ENCODE data around the gene GAL3ST1.

Gene GAL3ST1

GRCh38 chr22:30511109-30511508, 63.4 kb downstream of the GAL3ST1 start:
- H3K4me3 ChIP-seq (ENCODE audit: extremely low read depth, insufficient read depth, low read length, poor library complexity, severe bottlenecking), result no peak overlapping the region
- peaks cover 5% of the 10 kb centered on the region for H3K9me3 ChIP-seq (ENCODE audit: control insufficient read depth, low read length)
- WGBS, 2 experiments (ENCODE audit: insufficient coverage in 2 of 2), result 90 to 92% methylated on average over 9 of the region's 9 CpGs
- H3K27ac ChIP-seq (ENCODE audit: low read depth, low read length, severe bottlenecking), result no peak overlapping the region
- H3K4me1 ChIP-seq (ENCODE audit: control insufficient read depth, insufficient read depth, low read length, poor library complexity, severe bottlenecking), result no peaks in the 10 kb centered on the region
- no peaks in the 10 kb centered on the region for H3K36me3 ChIP-seq (ENCODE audit: control insufficient read depth, insufficient read depth, low read length)

GRCh38 chr22:30508216-30508615, 66.2 kb downstream of the GAL3ST1 start:
- H3K9me3 ChIP-seq (ENCODE audit: control insufficient read depth, low read length), result peaks cover 5% of the 10 kb centered on the region
- no peak overlapping the region for H3K4me3 ChIP-seq (ENCODE audit: extremely low read depth, insufficient read depth, low read length, poor library complexity, severe bottlenecking)
- no peaks in the 10 kb centered on the region for H3K4me1 ChIP-seq (ENCODE audit: control insufficient read depth, insufficient read depth, low read length, poor library complexity, severe bottlenecking)
- WGBS, 2 experiments (ENCODE audit: insufficient coverage in 2 of 2), result 20 to 63% methylated on average over 1 to 3 of the region's 5 CpGs
- H3K27ac ChIP-seq (ENCODE audit: low read depth, low read length, severe bottlenecking), result no peak overlapping the region
- H3K36me3 ChIP-seq (ENCODE audit: control insufficient read depth, insufficient read depth, low read length), result no peaks in the 10 kb centered on the region

DNA sequence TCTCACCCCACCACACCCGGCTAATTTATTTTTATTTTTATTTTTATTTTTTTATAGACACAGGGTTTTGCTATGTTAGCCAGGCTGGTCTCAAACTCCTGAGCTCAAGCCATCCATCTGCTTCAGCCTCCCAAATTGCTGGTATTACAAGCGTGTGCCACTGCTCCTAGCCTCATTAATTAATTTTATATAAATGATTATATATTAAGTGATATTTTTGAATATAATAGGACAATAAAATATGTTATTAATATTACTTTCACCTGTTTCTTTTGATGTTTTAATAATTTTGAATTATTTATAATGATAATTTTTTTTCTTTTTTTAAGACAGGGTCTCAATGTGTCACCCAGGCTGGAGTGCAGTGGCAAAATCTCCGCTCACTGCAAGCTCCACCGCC, 66.8 kb downstream of the GAL3ST1 start:
- 100% methylated on average over 2 of the region's 4 CpGs for WGBS, 2 experiments (ENCODE audit: insufficient coverage in 2 of 2)
- H3K36me3 ChIP-seq (ENCODE audit: control insufficient read depth, insufficient read depth, low read length), result no peaks in the 10 kb centered on the region
- H3K4me1 ChIP-seq (ENCODE audit: control insufficient read depth, insufficient read depth, low read length, poor library complexity, severe bottlenecking), result no peaks in the 10 kb centered on the region
- H3K4me3 ChIP-seq (ENCODE audit: extremely low read depth, insufficient read depth, low read length, poor library complexity, severe bottlenecking), result no peak overlapping the region
- peaks cover 5% of the 10 kb centered on the region for H3K9me3 ChIP-seq (ENCODE audit: control insufficient read depth, low read length)
- no peak overlapping the region for H3K27ac ChIP-seq (ENCODE audit: low read depth, low read length, severe bottlenecking)

DNA sequence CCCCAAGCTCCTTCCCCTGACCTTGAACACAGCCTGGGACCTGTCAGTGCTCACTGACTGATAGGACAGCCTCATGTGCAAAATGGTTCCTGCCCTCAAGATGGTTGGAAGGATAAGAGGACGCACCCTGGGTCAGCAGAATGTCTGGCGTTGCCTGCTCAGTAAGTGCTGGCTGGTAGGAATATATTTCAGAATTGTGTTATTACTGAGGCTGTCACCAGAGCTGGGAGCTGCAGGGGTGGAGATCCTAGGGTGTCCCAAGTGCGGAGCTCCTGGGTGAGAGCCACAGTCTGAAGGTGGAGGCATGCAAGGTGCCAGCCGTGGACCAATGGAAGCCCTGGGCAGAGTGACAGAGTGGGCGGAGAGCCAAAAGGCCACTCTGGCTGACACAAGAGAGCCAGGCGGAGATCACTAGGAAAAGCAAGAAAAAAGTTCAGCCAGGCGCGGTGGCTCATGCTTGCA, 67.9 kb downstream of the GAL3ST1 start:
- Histone ChIP-seq H3K4me3 (ENCODE audit: extremely low read depth, insufficient read depth, low read length, poor library complexity, severe bottlenecking) (no peak overlapping the region), H3K4me1 (ENCODE audit: control insufficient read depth, insufficient read depth, low read length, poor library complexity, severe bottlenecking) (no peaks in the 10 kb centered on the region), H3K36me3 (ENCODE audit: control insufficient read depth, insufficient read depth, low read length) (no peaks in the 10 kb centered on the region), H3K9me3 (ENCODE audit: control insufficient read depth, low read length) (no peaks in the 10 kb centered on the region), H3K27ac (ENCODE audit: low read depth, low read length, severe bottlenecking) (no peak overlapping the region)
- WGBS, 2 experiments (ENCODE audit: insufficient coverage in 2 of 2), result 91 to 96% methylated on average over 8 of the region's 8 CpGs

All from mesodermal cell (in vitro differentiated cells).